ENCODE results near the gene STXBP1. TPM values are rescaled to one million over a fixed set of nuclear protein-coding genes. Genes with fewer than 3 reads are reported as not detected.

The STXBP1 gene
- total and polyA plus RNA-seq, 2 of the 4 experiments (the other 2 are of a cell fraction): 15.8 to 22.6 TPM

GRCh38 chr9:127580879-127581475 lies 31.1 kb upstream of the STXBP1 start:
- H3K4ac ChIP-seq (ENCODE audit: low read depth, low read length): peak overlapping the region; percentile 77
- no peak overlapping the region for H3K4me3 ChIP-seq (ENCODE audit: insufficient read depth, low read depth, low read length)
- ChIA-PET POLR2A (ENCODE audit: unreplicated experiment) (no interaction called here), CTCF (no interaction called here)
- H4K8ac ChIP-seq (ENCODE audit: low read depth in 2 of 2, low read length in 2 of 2): peak overlapping the region in 1 of 2 experiments; percentile 50; a peak in 1 of 4 replicates
- no peak overlapping the region for H3K23ac ChIP-seq (ENCODE audit: low read depth, low read length)
- no peak overlapping the region for H3K18ac ChIP-seq (ENCODE audit: low read depth, low read length)
- no peak for ATAC-seq (ENCODE audit: low read depth)
- no peak overlapping the region for H3K4me2 ChIP-seq (ENCODE audit: low read depth, low read length)
- no peak overlapping the region for H3K27ac ChIP-seq (ENCODE audit: insufficient read depth, low read length)
- TF ChIP-seq RFX5 (IDR thresholded peaks at IDR 0.05; ENCODE audit: low read depth, low read length) (no peak), MXI1 (IDR thresholded peaks at IDR 0.05; ENCODE audit: borderline replicate concordance, low read depth, low read length) (no peak), CTCF (conservative IDR thresholded peaks at IDR 0.05; ENCODE audit: low read depth, low read length) (no peak), MAFK (IDR thresholded peaks at IDR 0.05; ENCODE audit: low read depth, low read length) (no peak), MAZ (IDR thresholded peaks at IDR 0.05; ENCODE audit: borderline replicate concordance, low read depth, low read length) (no peak), ELK1 (IDR thresholded peaks at IDR 0.05; ENCODE audit: borderline replicate concordance, low read depth, low read length) (no peak), NFE2L2 (IDR thresholded peaks at IDR 0.05; ENCODE audit: low read depth, low read length) (no peak), SMC3 (IDR thresholded peaks at IDR 0.05; ENCODE audit: low read depth, low read length) (no peak), BHLHE40 (IDR thresholded peaks at IDR 0.05; ENCODE audit: low read depth, low read length) (no peak)
- H2AK5ac ChIP-seq (ENCODE audit: low read depth, low read length): peak overlapping the region; percentile 93
- intact Hi-C loops (cut with micrococcal nuclease): no loop called here
- peak overlapping the region; percentile 72 for H2BK120ac ChIP-seq (ENCODE audit: low read depth, low read length)
- peak overlapping the region; percentile 66; the same call in 1 of the 2 replicates for H4K91ac ChIP-seq (ENCODE audit: insufficient read depth, low read depth, low read length)
- 0 out of 2 replicates have a peak overlapping the region, but pooled peaks have one; percentile 12 for H4K5ac ChIP-seq (ENCODE audit: low read depth, low read length)
- H4K20me1 ChIP-seq (ENCODE audit: insufficient read depth, low read length): no peaks in the 10 kb centered on the region
- dilution Hi-C loops (cut with HindIII; ENCODE audit: low sequenced_read_pairs, unreplicated experiment): no loop called here
- 100% methylated on average over 1 of the region's 7 CpGs; no CpG with 5 or more reads in 1 of the 2 experiments for WGBS, 2 experiments (ENCODE audit: extremely low coverage in 2 of 2, insufficient read length in 1 of 2)
- H3K27me3 ChIP-seq (ENCODE audit: control insufficient read depth, insufficient read depth, low read length): no peaks in the 10 kb centered on the region
- no peaks in the 10 kb centered on the region for H3K9me3 ChIP-seq (ENCODE audit: control insufficient read depth, insufficient read depth, low read length)
- H2BK15ac ChIP-seq (ENCODE audit: low read depth, low read length): 0 out of 3 replicates have a peak overlapping the region, but pooled peaks have one; percentile 91
- peak overlapping the region; percentile 32; the same call in 1 of the 2 replicates for H2BK20ac ChIP-seq (ENCODE audit: low read depth, low read length)
- H2AFZ ChIP-seq (replicated peaks; ENCODE audit: low read length, poor library complexity): no peak overlapping the region
- no peak for DNase-seq
- no peaks in the 10 kb centered on the region for H3K36me3 ChIP-seq (ENCODE audit: control insufficient read depth, insufficient read depth, low read length)
- H3K79me1 ChIP-seq (ENCODE audit: low read depth in 1 of 2, low read length in 2 of 2): peaks cover 28 to 65% of the 10 kb centered on the region in 2 experiments
- peaks cover 16% of the 10 kb centered on the region for H3K9me1 ChIP-seq (ENCODE audit: insufficient read depth, low read length)
- no peak overlapping the region; the same call in 1 of the 2 replicates for H3K14ac ChIP-seq (replicated peaks; ENCODE audit: low read depth, low read length)
- H2AK9ac ChIP-seq (replicated peaks; ENCODE audit: low read depth, low read length, poor library complexity): peak overlapping the region; percentile 6
- H3K9ac ChIP-seq (ENCODE audit: low read depth, low read length): no peak overlapping the region
- no peak overlapping the region for H2BK5ac ChIP-seq (ENCODE audit: low read depth, low read length, poor library complexity, severe bottlenecking)
- peaks cover 16% of the 10 kb centered on the region for H3K4me1 ChIP-seq (ENCODE audit: control insufficient read depth, insufficient read depth, low read length)
- H3K56ac ChIP-seq (ENCODE audit: extremely low read depth, insufficient read depth, low read length): no peak overlapping the region
- in situ Hi-C loops (cut with MboI; ENCODE audit: low sequenced_read_pairs): no loop called here
- BruUV-seq (replicated peaks): no TSS peak
